H9 (cell line): ENCODE measurements around the gene MUC4. TPM values are rescaled to one million over a fixed set of nuclear protein-coding genes. Genes with fewer than 3 reads are reported as not detected.

ENCODE experiments used
- DNase-seq: peaks from one replicate; pipeline ENCODE4 v3.0.0-alpha.2; 2017
- H2AFZ ChIP-seq: one replicate; pipeline ENCODE4 v1.6.1; 2013; ENCODE audit warnings: mild to moderate bottlenecking, low read length, control low read depth, moderate library complexity
- H2AK5ac ChIP-seq: 2 replicates; pipeline ENCODE4 v1.6.1; 2013; ENCODE audit warnings: low read length, control low read depth, mixed read lengths; ENCODE audit not compliant: insufficient read length
- H2BK120ac ChIP-seq: one replicate; pipeline ENCODE4 v1.6.1; 2013; ENCODE audit warnings: low read depth, mild to moderate bottlenecking, low read length, control low read depth, inconsistent platforms; ENCODE audit not compliant: poor library complexity, severe bottlenecking
- H2BK12ac ChIP-seq: 2 replicates; pipeline ENCODE4 v1.6.1; 2013; ENCODE audit warnings: low read length, control low read depth, mixed read lengths, low read depth; ENCODE audit not compliant: insufficient read length
- H2BK15ac ChIP-seq: 2 replicates; pipeline ENCODE4 v1.6.1; 2013; ENCODE audit warnings: low read depth, low read length, control low read depth
- H2BK20ac ChIP-seq: one replicate; pipeline ENCODE4 v1.6.1; 2013; ENCODE audit warnings: low read depth, mild to moderate bottlenecking, low read length, control low read depth, inconsistent platforms; ENCODE audit not compliant: poor library complexity, severe bottlenecking
- H2BK5ac ChIP-seq: 2 replicates; pipeline ENCODE4 v1.6.1; 2013; ENCODE audit warnings: low read length, control low read depth, mixed read lengths; ENCODE audit not compliant: insufficient read length
- H3K14ac ChIP-seq: 2 replicates; pipeline ENCODE4 v1.6.1; 2013; ENCODE audit warnings: low read length, control low read depth; ENCODE audit not compliant: insufficient read depth
- H3K18ac ChIP-seq: 2 replicates; pipeline ENCODE4 v1.6.1; 2013; ENCODE audit warnings: low read depth, mild to moderate bottlenecking, mixed read lengths, low read length, control low read depth; ENCODE audit not compliant: insufficient read length
- H3K23ac ChIP-seq: 2 replicates; pipeline ENCODE4 v1.6.1; 2013; ENCODE audit warnings: low read length, control low read depth, mixed read lengths, low read depth; ENCODE audit not compliant: insufficient read length
- H3K23me2 ChIP-seq: 2 replicates; pipeline ENCODE4 v1.6.1; 2013; ENCODE audit warnings: low read depth, mild to moderate bottlenecking, mixed read lengths, low read length, control low read depth; ENCODE audit not compliant: insufficient read length, poor library complexity, severe bottlenecking
- H3K27ac ChIP-seq: 2 replicates; pipeline ENCODE4 v1.5.1; 2013; ENCODE audit warnings: low read length, control low read depth, mixed read lengths, low read depth; ENCODE audit not compliant: insufficient read length
- H3K27me3 ChIP-seq: 2 replicates; pipeline ENCODE4 v1.6.1; 2013; ENCODE audit warnings: low read length, control low read depth, inconsistent platforms; ENCODE audit not compliant: insufficient read depth
- H3K4ac ChIP-seq: 2 replicates; pipeline ENCODE4 v1.6.1; 2013; ENCODE audit warnings: low read depth, mild to moderate bottlenecking, control low read depth, inconsistent platforms, low read length, moderate library complexity
- H3K4me1 ChIP-seq: 2 replicates; pipeline ENCODE4 v1.6.1; 2013; ENCODE audit warnings: low read length, control low read depth, inconsistent platforms; ENCODE audit not compliant: insufficient read depth
- H3K4me2 ChIP-seq: 2 replicates; pipeline ENCODE4 v1.6.1; 2013; ENCODE audit warnings: low read length, control low read depth, mixed read lengths; ENCODE audit not compliant: insufficient read length, insufficient read depth
- H3K56ac ChIP-seq: 2 replicates; pipeline ENCODE4 v1.6.1; 2013; ENCODE audit warnings: low read depth, mild to moderate bottlenecking, mixed read lengths, low read length, control low read depth; ENCODE audit not compliant: insufficient read length
- H3K79me1 ChIP-seq: 2 replicates; pipeline ENCODE4 v1.6.1; 2013; ENCODE audit warnings: low read depth, mild to moderate bottlenecking, moderate library complexity, low read length, control low read depth, inconsistent platforms; ENCODE audit not compliant: insufficient read depth, poor library complexity, severe bottlenecking
- H3K79me2 ChIP-seq: 2 replicates; pipeline ENCODE4 v1.6.1; 2013; ENCODE audit warnings: low read length, control low read depth, inconsistent platforms; ENCODE audit not compliant: insufficient read depth
- H3K9ac ChIP-seq: 2 replicates; pipeline ENCODE4 v1.6.1; 2013; ENCODE audit warnings: low read length, control low read depth, mixed read lengths; ENCODE audit not compliant: insufficient read length; ENCODE audit errors: extremely low read depth
- H3K9me3 ChIP-seq: one replicate; pipeline ENCODE4 v1.6.1; 2013; ENCODE audit warnings: low read depth, low read length, inconsistent platforms; ENCODE audit not compliant: control insufficient read depth
- H3T11ph ChIP-seq: one replicate; pipeline ENCODE4 v1.6.1; 2013; ENCODE audit warnings: mild to moderate bottlenecking, low read length, control low read depth, inconsistent platforms
- H4K20me1 ChIP-seq: one replicate; pipeline ENCODE4 v1.6.1; 2013; ENCODE audit not compliant: control insufficient read depth, insufficient read length, insufficient read depth
- H4K5ac ChIP-seq: 2 replicates; pipeline ENCODE4 v1.6.1; 2013; ENCODE audit warnings: low read depth, mild to moderate bottlenecking, mixed read lengths, low read length, control low read depth; ENCODE audit not compliant: insufficient read length
- H4K8ac ChIP-seq: replicated peaks from 2 replicates; pipeline ENCODE4 v1.6.1; 2013; ENCODE audit warnings: low read length, control low read depth, mixed read lengths, low read depth; ENCODE audit not compliant: insufficient read length
- H4K91ac ChIP-seq: 2 replicates; pipeline ENCODE4 v1.6.1; 2013; ENCODE audit warnings: low read depth, mild to moderate bottlenecking, moderate library complexity, mixed read lengths, low read length, control low read depth; ENCODE audit not compliant: insufficient read length
- H3K27ac Mint-ChIP-seq, 3 experiments: 2 replicates in 2 of 3; 3 replicates in 1 of 3; pipeline ENCODE4 v1.8.0; 2020 to 2021; ENCODE audit warnings: mixed read lengths in 3 of 3, mild to moderate bottlenecking in 1 of 3, moderate library complexity in 1 of 3
- H3K27me3 Mint-ChIP-seq: 2 replicates; pipeline ENCODE4 v1.8.0; 2021; ENCODE audit warnings: low read depth, mild to moderate bottlenecking, moderate library complexity, mixed read lengths
- H3K36me3 Mint-ChIP-seq, 3 experiments: 2 replicates in 2 of 3; 3 replicates in 1 of 3; pipeline ENCODE4 v1.8.0; 2020 to 2021; ENCODE audit warnings: low read depth in 3 of 3, mixed read lengths in 3 of 3; ENCODE audit not compliant: insufficient read depth in 1 of 3
- H3K4me1 Mint-ChIP-seq, 2 experiments: 2 replicates each; pipeline ENCODE4 v1.8.0; 2020; ENCODE audit warnings: mixed read lengths in 2 of 2
- H3K4me3 Mint-ChIP-seq, 2 experiments: 2 replicates in 1 of 2; 3 replicates in 1 of 2; pipeline ENCODE4 v1.8.0; 2020 to 2021; ENCODE audit warnings: mild to moderate bottlenecking in 2 of 2, mixed read lengths in 2 of 2, moderate library complexity in 1 of 2
- H3K9me3 Mint-ChIP-seq, 2 experiments: 2 replicates in 1 of 2; 3 replicates in 1 of 2; pipeline ENCODE4 v1.8.0; 2020; ENCODE audit warnings: mild to moderate bottlenecking in 2 of 2, mixed read lengths in 2 of 2, moderate library complexity in 1 of 2
- CTCF ChIP-seq: fragments of 200-600 bp; sonication (generic); conservative IDR thresholded peaks from 3 replicates; pipeline ENCODE4 v1.8.0; 2021; ENCODE audit warnings: antibody characterized with exemption, mild to moderate bottlenecking
- WGBS: extraction: QIAGEN DNeasy Blood & Tissue Kit; methylation state at CpG from one replicate; pipeline ENCODE4 v1.1.7; 2013; ENCODE audit warnings: missing lambda C conversion rate, low lambda C conversion rate, mixed read lengths; ENCODE audit not compliant: insufficient read length; ENCODE audit errors: extremely low coverage; 5-methylcytosine and 5-hydroxymethylcytosine counted together
- total RNA-seq: library from RNA; stranded (reverse); gene quantifications from 2 replicates; pipeline ENCODE4 v1.2.1, GENCODE V29; 2021

The MUC4 gene
- total RNA-seq, 1 experiment from 2014 or later, result 1.2 TPM

- Histone ChIP-seq H3K4me1 (no peaks in the 10 kb centered on the region), H2BK5ac (no peak overlapping the region), H3K27me3 (no peaks in the 10 kb centered on the region), H3K4ac (no peak overlapping the region), H3K18ac (no peak overlapping the region), H4K5ac (no peak overlapping the region), H2BK12ac (no peak overlapping the region), H4K8ac (no peak overlapping the region), H3T11ph (no peak overlapping the region), H3K27ac (no peak overlapping the region), H3K9ac (no peak overlapping the region), H2AFZ (no peak overlapping the region), H2BK15ac (no peak overlapping the region), H3K56ac (no peak overlapping the region), H3K4me2 (no peak overlapping the region), H4K20me1 (no peaks in the 10 kb centered on the region), H2BK20ac (no peak overlapping the region), H3K23me2 (no peaks in the 10 kb centered on the region), H3K23ac (no peak overlapping the region), H3K9me3 (no peaks in the 10 kb centered on the region), H3K14ac (no peak overlapping the region), H3K79me1 (no peaks in the 10 kb centered on the region), H4K91ac (no peak overlapping the region), H3K79me2 (no peaks in the 10 kb centered on the region), H2AK5ac (no peak overlapping the region), H2BK120ac (no peak overlapping the region)
- H3K27me3 Mint-ChIP-seq, result peaks cover 4% of the 10 kb centered on the region
- H3K36me3 Mint-ChIP-seq, result peaks cover 14 to 40% (median 16%) of the 10 kb centered on the region in 3 experiments
- no peak overlapping the region for H3K4me3 Mint-ChIP-seq
- no CpG with 5 or more reads among the region's 4 CpGs for WGBS
- TF ChIP-seq CTCF, result no peak
- DNase-seq, result no peak
- peaks cover 11 to 19% of the 10 kb centered on the region in 2 experiments for H3K9me3 Mint-ChIP-seq
- peaks cover 5 to 9% of the 10 kb centered on the region in 2 experiments for H3K4me1 Mint-ChIP-seq
- no peak overlapping the region for H3K27ac Mint-ChIP-seq
These were observed 20.8 kb downstream of the MUC4 start for GRCh38 chr3:195790901-195791300.
